Chondrocyte (in vitro differentiated cells): ENCODE measurements around the gene IQCE. TPM values are rescaled to one million over a fixed set of nuclear protein-coding genes. Genes with fewer than 3 reads are reported as not detected.

Experiments
- DNase-seq: peaks from one replicate; pipeline ENCODE4 v3.0.0; 2021; ENCODE audit warnings: mixed read lengths, low spot score
- H3K27ac Mint-ChIP-seq: one replicate; pipeline ENCODE4 v1.8.0; 2021; ENCODE audit warnings: mild to moderate bottlenecking, moderate library complexity, mixed read lengths; ENCODE audit not compliant: unreplicated experiment
- H3K27me3 Mint-ChIP-seq: 2 replicates; pipeline ENCODE4 v1.8.0; 2021; ENCODE audit warnings: low read depth, mixed read lengths
- H3K36me3 Mint-ChIP-seq: 2 replicates; pipeline ENCODE4 v1.8.0; 2021; ENCODE audit warnings: low read depth, mixed read lengths
- H3K4me1 Mint-ChIP-seq: 2 replicates; pipeline ENCODE4 v1.8.0; 2021; ENCODE audit warnings: low read depth, mild to moderate bottlenecking, mixed read lengths
- H3K4me3 Mint-ChIP-seq: one replicate; pipeline ENCODE4 v1.8.0; 2021; ENCODE audit warnings: mild to moderate bottlenecking, moderate library complexity, mixed read lengths; ENCODE audit not compliant: unreplicated experiment
- H3K9me3 Mint-ChIP-seq: 2 replicates; pipeline ENCODE4 v1.8.0; 2021; ENCODE audit warnings: low read depth, mixed read lengths
- CTCF ChIP-seq: fragments of 200-600 bp; sonication (generic); IDR thresholded peaks from 2 replicates; pipeline ENCODE4 v1.5.0; 2021; ENCODE audit warnings: antibody characterized with exemption, mild to moderate bottlenecking, moderate library complexity
- total RNA-seq: library from RNA; stranded (reverse); gene quantifications from 3 replicates; pipeline ENCODE4 v1.2.1, GENCODE V29; 2021

IQCE gene
- total RNA-seq, 1 donor from 2014 or later, result 10.0 TPM

- H3K27ac Mint-ChIP-seq, result no peak overlapping the region
- H3K4me1 Mint-ChIP-seq, result no peaks in the 10 kb centered on the region
- no peaks in the 10 kb centered on the region for H3K27me3 Mint-ChIP-seq
- no peak overlapping the region for H3K4me3 Mint-ChIP-seq
- H3K36me3 Mint-ChIP-seq, result peaks cover 27% of the 10 kb centered on the region
- no peaks in the 10 kb centered on the region for H3K9me3 Mint-ChIP-seq
- no peak for TF ChIP-seq CTCF
- no peak for DNase-seq
Observed at GRCh38 chr7:2595258-2595860, 36.6 kb downstream of the IQCE start.

DNA sequence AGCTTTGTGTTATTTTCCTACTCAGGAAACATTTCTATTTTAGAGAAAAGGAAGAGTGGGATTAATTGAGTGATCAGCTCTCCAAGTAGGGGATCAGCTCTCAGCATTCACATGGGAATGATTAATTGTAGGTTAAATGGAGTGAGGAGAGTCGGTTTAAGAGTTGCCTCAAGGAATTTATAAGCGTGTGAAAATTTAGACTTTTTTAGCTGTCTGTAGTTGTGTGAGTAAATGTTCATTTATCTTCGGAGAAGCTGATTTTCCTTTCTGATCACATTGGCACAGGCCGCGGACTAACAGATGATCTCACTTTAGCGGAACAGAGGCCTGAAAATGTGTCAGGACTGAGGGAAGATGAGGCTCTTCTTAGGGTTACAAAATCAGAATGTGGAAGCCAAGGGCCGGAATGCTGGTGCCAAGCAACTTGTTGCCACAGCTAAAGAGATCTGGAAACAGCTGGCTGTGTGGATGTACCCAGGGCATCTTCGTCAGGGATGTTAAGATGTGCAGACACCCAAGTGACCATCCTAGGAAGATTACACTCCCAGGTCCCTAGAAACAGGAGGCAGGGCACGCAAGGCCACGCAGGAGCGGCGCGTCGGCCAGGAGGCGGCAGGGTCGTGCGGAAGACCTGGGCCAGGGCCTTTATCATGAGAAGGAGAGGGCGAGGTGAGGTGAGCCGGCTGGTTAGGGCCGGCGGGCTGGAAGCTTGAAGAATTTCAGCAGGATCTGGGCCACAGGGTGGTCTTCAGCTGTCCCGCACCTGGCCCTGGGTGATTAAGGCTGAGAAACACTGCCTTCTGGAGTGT lies 37.9 kb downstream of the IQCE start:
- H3K9me3 Mint-ChIP-seq, result no peaks in the 10 kb centered on the region

DNA sequence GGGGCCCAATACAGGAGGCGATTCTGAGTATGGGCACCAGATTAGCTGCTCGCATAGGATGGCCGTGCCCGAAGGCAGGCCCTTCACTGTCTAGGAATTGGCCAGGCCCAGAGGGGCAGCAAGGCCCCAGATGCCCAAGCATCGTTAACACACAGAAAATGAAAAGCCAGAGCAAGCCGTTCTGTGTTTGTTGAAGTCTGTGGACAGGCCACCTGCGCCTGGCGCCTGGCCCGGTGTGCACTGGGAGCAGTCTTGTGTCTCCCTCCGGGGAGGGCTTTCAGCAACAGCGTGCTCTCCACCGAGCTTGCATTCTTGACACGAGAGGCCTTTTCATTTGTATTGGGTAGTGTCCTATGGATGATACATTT lies 38.5 kb downstream of the IQCE start:
- TF ChIP-seq CTCF, result no peak
- Mint-ChIP-seq H3K27me3 (no peaks in the 10 kb centered on the region), H3K4me3 (no peak overlapping the region), H3K4me1 (peaks cover 1% of the 10 kb centered on the region), H3K27ac (no peak overlapping the region), H3K36me3 (peaks cover 29% of the 10 kb centered on the region), H3K9me3 (no peaks in the 10 kb centered on the region)
- no peak for DNase-seq

More for the DNA sequence above, 37.9 kb downstream of the IQCE start:
- Mint-ChIP-seq H3K4me1 (no peaks in the 10 kb centered on the region), H3K27ac (no peak overlapping the region), H3K4me3 (no peak overlapping the region), H3K36me3 (peaks cover 30% of the 10 kb centered on the region), H3K27me3 (no peaks in the 10 kb centered on the region)
- TF ChIP-seq CTCF, result no peak
- DNase-seq, result no peak

DNA sequence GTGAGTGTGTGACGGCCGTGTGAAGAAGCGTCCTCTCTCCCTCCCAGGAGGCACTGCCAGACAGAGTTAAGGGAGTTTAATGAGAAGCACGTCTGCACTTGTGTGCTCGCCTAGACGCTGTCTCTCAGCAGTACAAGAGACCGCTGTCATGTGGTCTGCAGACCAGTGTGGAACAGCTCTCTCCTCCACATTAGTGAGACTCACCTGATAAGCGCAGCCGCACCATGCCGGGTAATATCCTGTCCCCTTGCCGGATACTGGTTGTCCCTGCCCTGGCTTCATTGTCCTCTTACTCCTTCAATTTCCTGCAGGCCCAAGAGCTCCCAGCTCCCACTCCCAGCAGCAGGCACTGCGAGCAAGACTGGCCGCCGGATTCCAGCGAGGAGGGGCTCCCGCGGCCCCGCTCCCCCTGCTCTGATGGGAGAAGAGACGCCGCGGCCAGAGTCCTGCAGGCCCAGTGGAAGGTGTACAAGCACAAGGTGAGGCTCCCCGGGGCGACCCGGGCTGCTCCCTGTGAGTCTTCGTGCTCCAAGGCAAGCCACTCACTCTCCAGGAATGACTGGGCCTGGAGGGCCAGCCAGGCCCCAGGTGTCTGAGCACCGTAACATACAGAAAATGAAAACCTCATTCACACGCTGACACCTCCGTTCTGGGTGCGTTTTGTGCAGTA lies 39.5 kb downstream of the IQCE start:
- no peak for TF ChIP-seq CTCF
- no peak overlapping the region for H3K4me3 Mint-ChIP-seq
- H3K27ac Mint-ChIP-seq, result no peak overlapping the region
- no peaks in the 10 kb centered on the region for H3K9me3 Mint-ChIP-seq
- peaks cover 6% of the 10 kb centered on the region for H3K4me1 Mint-ChIP-seq
- H3K36me3 Mint-ChIP-seq, result peaks cover 25% of the 10 kb centered on the region
- DNase-seq, result no peak
- H3K27me3 Mint-ChIP-seq, result no peaks in the 10 kb centered on the region

- no peak for DNase-seq
- Mint-ChIP-seq H3K4me1 (peaks cover 6% of the 10 kb centered on the region), H3K27me3 (no peaks in the 10 kb centered on the region), H3K36me3 (peaks cover 15% of the 10 kb centered on the region), H3K9me3 (no peaks in the 10 kb centered on the region), H3K4me3 (no peak overlapping the region), H3K27ac (no peak overlapping the region)
- no peak for TF ChIP-seq CTCF
Observed at GRCh38 chr7:2601065-2601464, 42.3 kb downstream of the IQCE start.
